Endodermal cell (in vitro differentiated cells): Measurements from ENCODE around the gene EFCAB8. TPM values are rescaled to one million over a fixed set of nuclear protein-coding genes. Genes with fewer than 3 reads are reported as not detected.
A peak's percentile ranks its signal among the peaks of the same experiment; 100 is the strongest.

Source experiments
- DNase-seq: peaks from one replicate; pipeline ENCODE4 v3.0.0-alpha.2; 2017
- H3K27ac ChIP-seq: 2 replicates; pipeline ENCODE4 v1.5.1; 2013; ENCODE audit warnings: mild to moderate bottlenecking, low read depth, low read length, moderate library complexity
- H3K27me3 ChIP-seq: 2 replicates; pipeline ENCODE4 v1.6.1; 2013; ENCODE audit warnings: mild to moderate bottlenecking, low read length, moderate library complexity; ENCODE audit not compliant: insufficient read depth, control insufficient read depth, poor library complexity, severe bottlenecking
- H3K36me3 ChIP-seq: 2 replicates; pipeline ENCODE4 v1.7.0; 2013; ENCODE audit warnings: mild to moderate bottlenecking, low read length, moderate library complexity; ENCODE audit not compliant: control insufficient read depth, insufficient read depth
- H3K4me1 ChIP-seq: one replicate; pipeline ENCODE4 v1.7.0; 2013; ENCODE audit warnings: low read length; ENCODE audit not compliant: control insufficient read depth, insufficient read depth
- H3K4me3 ChIP-seq: 2 replicates; pipeline ENCODE4 v1.5.1; 2013; ENCODE audit warnings: mild to moderate bottlenecking, low read length, moderate library complexity
- H3K9ac ChIP-seq: 2 replicates; pipeline ENCODE4 v1.6.1; 2013; ENCODE audit warnings: mild to moderate bottlenecking, low read length, moderate library complexity; ENCODE audit not compliant: poor library complexity, severe bottlenecking; ENCODE audit errors: extremely low read depth
- H3K9me3 ChIP-seq: 2 replicates; pipeline ENCODE4 v1.6.1; 2013; ENCODE audit warnings: mild to moderate bottlenecking, low read length, moderate library complexity; ENCODE audit not compliant: control insufficient read depth
- H3K27ac Mint-ChIP-seq: 2 replicates; pipeline ENCODE4 v1.8.0; 2020; ENCODE audit warnings: mixed read lengths
- H3K27me3 Mint-ChIP-seq: 2 replicates; pipeline ENCODE4 v1.8.0; 2021; ENCODE audit warnings: mild to moderate bottlenecking, mixed read lengths; ENCODE audit not compliant: insufficient read depth
- H3K36me3 Mint-ChIP-seq: 2 replicates; pipeline ENCODE4 v1.8.0; 2020; ENCODE audit warnings: low read depth, mixed read lengths
- H3K4me1 Mint-ChIP-seq: 2 replicates; pipeline ENCODE4 v1.8.0; 2020; ENCODE audit warnings: mixed read lengths
- H3K4me3 Mint-ChIP-seq: 2 replicates; pipeline ENCODE4 v1.8.0; 2020; ENCODE audit warnings: mild to moderate bottlenecking, moderate library complexity, mixed read lengths
- H3K9me3 Mint-ChIP-seq: 2 replicates; pipeline ENCODE4 v1.8.0; 2020; ENCODE audit warnings: mild to moderate bottlenecking, mixed read lengths
- WGBS, 2 experiments: methylation state at CpG; one replicate each; pipeline versions ENCODE4 v1.1.5 to v1.1.7; 2013; ENCODE audit warnings: missing lambda C conversion rate in 2 of 2, mixed read lengths in 1 of 2; ENCODE audit not compliant: insufficient coverage in 1 of 2, insufficient read length in 1 of 2; 5-methylcytosine and 5-hydroxymethylcytosine counted together
- total RNA-seq, 2 donors: library from RNA; stranded (reverse); fragmentation: NEBNext Ultra II Directional in 1 of 2; extraction: Animal tissue kit (Norgen Biotek cat#: 25700) in 1 of 2; gene quantifications; 2 replicates in 1 of 2; 3 replicates in 1 of 2; pipeline ENCODE4 v1.2.1, GENCODE V29; 2021
- TF ChIP-seq, protein P1 (sequence below): fragments of 200-600 bp; sonication (generic); conservative IDR thresholded peaks from 2 replicates; pipeline ENCODE4 v1.5.0; 2021; ENCODE audit warnings: antibody characterized with exemption, mild to moderate bottlenecking

EFCAB8 gene
- total RNA-seq, 2 donors from 2014 or later = 0.44 to 1.0 TPM

DNA sequence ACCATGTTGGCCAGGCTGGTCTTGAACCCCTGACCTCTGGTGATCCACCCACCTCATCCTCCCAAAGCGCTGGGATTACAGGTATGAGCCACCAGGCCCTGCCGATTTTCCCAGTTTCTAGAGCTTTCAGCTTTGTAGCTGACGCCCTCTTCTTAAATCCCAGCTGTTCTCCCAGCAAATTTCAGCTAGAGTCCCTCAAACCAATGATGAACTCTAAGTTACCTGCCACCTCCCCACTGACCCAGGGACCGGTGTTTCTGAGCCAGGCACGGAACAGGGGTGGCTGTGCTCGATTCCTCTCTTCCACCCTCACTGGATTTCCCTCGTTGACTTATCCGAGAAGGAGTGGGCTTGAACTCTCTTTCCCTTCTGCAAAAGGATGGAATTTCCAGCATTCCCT, 106.4 kb downstream of the EFCAB8 start:
- Mint-ChIP-seq H3K9me3 (no peaks in the 10 kb centered on the region), H3K27me3 (no peaks in the 10 kb centered on the region), H3K36me3 (no peaks in the 10 kb centered on the region), H3K4me1 (peaks cover 28% of the 10 kb centered on the region), H3K4me3 (no peak overlapping the region), H3K27ac (no peak overlapping the region)
- Histone ChIP-seq H3K27me3 (no peaks in the 10 kb centered on the region), H3K9ac (no peak overlapping the region), H3K4me1 (peaks cover 8% of the 10 kb centered on the region), H3K27ac (no peak overlapping the region), H3K4me3 (no peak overlapping the region), H3K36me3 (no peaks in the 10 kb centered on the region), H3K9me3 (no peaks in the 10 kb centered on the region)
- 94% methylated on average over 6 to 8 of the region's 8 CpGs for WGBS, 2 experiments
- DNase-seq = peak; percentile 29
- TF ChIP-seq, protein P1, sequence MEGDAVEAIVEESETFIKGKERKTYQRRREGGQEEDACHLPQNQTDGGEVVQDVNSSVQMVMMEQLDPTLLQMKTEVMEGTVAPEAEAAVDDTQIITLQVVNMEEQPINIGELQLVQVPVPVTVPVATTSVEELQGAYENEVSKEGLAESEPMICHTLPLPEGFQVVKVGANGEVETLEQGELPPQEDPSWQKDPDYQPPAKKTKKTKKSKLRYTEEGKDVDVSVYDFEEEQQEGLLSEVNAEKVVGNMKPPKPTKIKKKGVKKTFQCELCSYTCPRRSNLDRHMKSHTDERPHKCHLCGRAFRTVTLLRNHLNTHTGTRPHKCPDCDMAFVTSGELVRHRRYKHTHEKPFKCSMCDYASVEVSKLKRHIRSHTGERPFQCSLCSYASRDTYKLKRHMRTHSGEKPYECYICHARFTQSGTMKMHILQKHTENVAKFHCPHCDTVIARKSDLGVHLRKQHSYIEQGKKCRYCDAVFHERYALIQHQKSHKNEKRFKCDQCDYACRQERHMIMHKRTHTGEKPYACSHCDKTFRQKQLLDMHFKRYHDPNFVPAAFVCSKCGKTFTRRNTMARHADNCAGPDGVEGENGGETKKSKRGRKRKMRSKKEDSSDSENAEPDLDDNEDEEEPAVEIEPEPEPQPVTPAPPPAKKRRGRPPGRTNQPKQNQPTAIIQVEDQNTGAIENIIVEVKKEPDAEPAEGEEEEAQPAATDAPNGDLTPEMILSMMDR = no peak

DNA sequence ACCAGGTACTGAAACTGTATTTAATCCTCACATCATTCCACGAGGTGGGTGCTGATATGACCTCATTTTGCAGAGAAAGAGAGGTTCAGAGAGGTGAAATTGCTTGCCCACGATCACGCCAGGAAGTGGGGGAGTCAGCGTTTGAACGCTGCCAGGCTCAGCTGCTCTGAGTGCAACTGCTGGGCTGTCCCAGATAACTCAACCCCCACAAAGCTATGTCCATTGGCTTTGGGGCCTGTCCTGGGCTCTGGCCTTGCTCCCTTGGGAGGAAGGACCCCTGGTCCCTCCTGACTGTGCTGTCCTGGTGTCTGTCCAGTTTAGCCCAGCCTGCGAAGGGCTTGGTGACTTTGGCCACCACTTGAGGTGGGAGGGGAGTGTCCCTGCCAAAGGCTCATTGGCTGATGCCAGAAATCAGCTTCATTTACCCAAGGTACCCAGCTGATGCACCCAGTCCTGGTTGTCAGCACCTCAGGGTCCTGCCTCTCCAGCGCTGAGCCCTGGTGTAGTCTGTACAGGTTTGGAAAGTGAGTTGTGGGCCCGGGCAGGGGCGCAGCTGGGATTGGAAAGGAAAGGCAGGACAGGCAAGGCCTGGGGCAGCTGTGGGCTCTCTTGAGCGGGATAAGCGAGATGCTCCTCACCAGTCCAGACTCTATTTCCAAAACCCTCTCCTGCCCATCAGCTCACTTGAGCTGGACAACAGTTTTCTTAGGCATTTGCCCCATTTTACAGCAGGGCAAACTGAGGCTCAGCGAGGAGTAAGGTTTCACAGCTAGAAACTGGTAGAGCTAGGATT, 107.1 kb downstream of the EFCAB8 start:
- Histone ChIP-seq H3K4me3 (no peak overlapping the region), H3K36me3 (no peaks in the 10 kb centered on the region), H3K27me3 (no peaks in the 10 kb centered on the region), H3K9me3 (no peaks in the 10 kb centered on the region), H3K4me1 (peaks cover 8% of the 10 kb centered on the region), H3K27ac (no peak overlapping the region), H3K9ac (no peak overlapping the region)
- peak; percentile 35 for DNase-seq
- H3K4me3 Mint-ChIP-seq = no peak overlapping the region
- H3K4me1 Mint-ChIP-seq = peaks cover 30% of the 10 kb centered on the region
- no peaks in the 10 kb centered on the region for H3K9me3 Mint-ChIP-seq
- 92 to 93% methylated on average over 9 to 12 of the region's 12 CpGs for WGBS, 2 experiments
- H3K27me3 Mint-ChIP-seq = no peaks in the 10 kb centered on the region
- no peaks in the 10 kb centered on the region for H3K36me3 Mint-ChIP-seq
- H3K27ac Mint-ChIP-seq = no peak overlapping the region
- TF ChIP-seq, protein P1 = no peak

DNA sequence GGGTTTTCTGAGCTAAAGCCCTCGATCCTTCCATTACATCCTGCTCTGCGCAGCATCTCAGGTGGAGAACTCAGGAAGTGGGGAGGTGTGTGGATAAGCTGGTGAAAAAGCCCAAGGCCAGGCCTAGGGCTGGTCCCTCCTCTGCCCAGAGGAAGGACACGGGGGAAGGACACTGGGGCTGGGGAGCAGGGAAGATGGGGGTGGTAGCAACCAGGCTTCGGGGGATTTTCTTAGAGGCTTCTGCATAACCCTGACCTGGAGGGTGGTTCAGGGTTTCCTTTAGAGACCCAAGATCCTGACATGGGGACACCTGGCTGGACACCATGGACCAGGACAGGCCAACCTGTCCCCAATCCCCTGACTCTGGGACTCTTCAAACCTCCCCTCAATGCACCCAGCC, 107.7 kb downstream of the EFCAB8 start:
- Histone ChIP-seq H3K27me3 (no peaks in the 10 kb centered on the region), H3K4me1 (peaks cover 8% of the 10 kb centered on the region), H3K9ac (no peak overlapping the region), H3K4me3 (no peak overlapping the region), H3K9me3 (no peaks in the 10 kb centered on the region), H3K36me3 (no peaks in the 10 kb centered on the region), H3K27ac (no peak overlapping the region)
- Mint-ChIP-seq H3K36me3 (no peaks in the 10 kb centered on the region), H3K27ac (no peak overlapping the region), H3K27me3 (no peaks in the 10 kb centered on the region), H3K4me3 (no peak overlapping the region), H3K9me3 (no peaks in the 10 kb centered on the region), H3K4me1 (peaks cover 30% of the 10 kb centered on the region)
- no peak for DNase-seq
- TF ChIP-seq, protein P1 = no peak
- WGBS, 2 experiments = 96 to 100% methylated on average over 1 to 4 of the region's 4 CpGs
